ENCODE data around the gene MRRF. TPM values are rescaled to one million over a fixed set of nuclear protein-coding genes. Genes with fewer than 3 reads are reported as not detected.
A peak's percentile ranks its signal among the peaks of the same experiment; 100 is the strongest.

Gene MRRF
- total RNA-seq, 1 experiment from 2014 or later: 42.3 TPM

- peaks cover 5% of the 10 kb centered on the region; the same call in 1 of the 2 replicates for H3K36me3 Mint-ChIP-seq
- TF ChIP-seq, protein P1, sequence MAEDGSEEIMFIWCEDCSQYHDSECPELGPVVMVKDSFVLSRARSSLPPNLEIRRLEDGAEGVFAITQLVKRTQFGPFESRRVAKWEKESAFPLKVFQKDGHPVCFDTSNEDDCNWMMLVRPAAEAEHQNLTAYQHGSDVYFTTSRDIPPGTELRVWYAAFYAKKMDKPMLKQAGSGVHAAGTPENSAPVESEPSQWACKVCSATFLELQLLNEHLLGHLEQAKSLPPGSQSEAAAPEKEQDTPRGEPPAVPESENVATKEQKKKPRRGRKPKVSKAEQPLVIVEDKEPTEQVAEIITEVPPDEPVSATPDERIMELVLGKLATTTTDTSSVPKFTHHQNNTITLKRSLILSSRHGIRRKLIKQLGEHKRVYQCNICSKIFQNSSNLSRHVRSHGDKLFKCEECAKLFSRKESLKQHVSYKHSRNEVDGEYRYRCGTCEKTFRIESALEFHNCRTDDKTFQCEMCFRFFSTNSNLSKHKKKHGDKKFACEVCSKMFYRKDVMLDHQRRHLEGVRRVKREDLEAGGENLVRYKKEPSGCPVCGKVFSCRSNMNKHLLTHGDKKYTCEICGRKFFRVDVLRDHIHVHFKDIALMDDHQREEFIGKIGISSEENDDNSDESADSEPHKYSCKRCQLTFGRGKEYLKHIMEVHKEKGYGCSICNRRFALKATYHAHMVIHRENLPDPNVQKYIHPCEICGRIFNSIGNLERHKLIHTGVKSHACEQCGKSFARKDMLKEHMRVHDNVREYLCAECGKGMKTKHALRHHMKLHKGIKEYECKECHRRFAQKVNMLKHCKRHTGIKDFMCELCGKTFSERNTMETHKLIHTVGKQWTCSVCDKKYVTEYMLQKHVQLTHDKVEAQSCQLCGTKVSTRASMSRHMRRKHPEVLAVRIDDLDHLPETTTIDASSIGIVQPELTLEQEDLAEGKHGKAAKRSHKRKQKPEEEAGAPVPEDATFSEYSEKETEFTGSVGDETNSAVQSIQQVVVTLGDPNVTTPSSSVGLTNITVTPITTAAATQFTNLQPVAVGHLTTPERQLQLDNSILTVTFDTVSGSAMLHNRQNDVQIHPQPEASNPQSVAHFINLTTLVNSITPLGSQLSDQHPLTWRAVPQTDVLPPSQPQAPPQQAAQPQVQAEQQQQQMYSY (CRISPR knock-in tag; IDR thresholded peaks at IDR 0.05): peak; percentile 34; the same call in 1 of the 2 replicates
- TF ChIP-seq SOX15 (CRISPR knock-in tag; IDR thresholded peaks at IDR 0.05): no peak
- POLR2A ChIA-PET: interaction anchor here (1.0 kb wide), 1 partner anchor 102 kb away, joined by 3 read pairs; no protein-coding TSS in a partner anchor
- peak overlapping the region; percentile 68 for H3K4me3 Mint-ChIP-seq
- no peaks in the 10 kb centered on the region for H3K9me3 Mint-ChIP-seq
- peaks cover 65% of the 10 kb centered on the region for H3K27me3 Mint-ChIP-seq (ENCODE audit: low read depth)
- H3K4me1 Mint-ChIP-seq: peaks cover 29% of the 10 kb centered on the region
- peak; percentile 13 for ATAC-seq
- peak; percentile 57 for DNase-seq (ENCODE audit: low spot score)
- no peak overlapping the region for H3K27ac Mint-ChIP-seq
- CTCF ChIA-PET: interaction anchor here (1.3 to 2.2 kb wide), 6 partner anchors 38 to 130 kb away, joined by 3 to 10 read pairs (median 5); partner anchors contain the start of genes MRRF and RBM18
These were observed 37.7 kb upstream of the MRRF start for GRCh38 chr9:122226758-122227574.

GRCh38 chr9:122227575-122227900 is 37.1 kb upstream of the MRRF start:
- no peak for DNase-seq (ENCODE audit: low spot score)
- H3K27me3 Mint-ChIP-seq (ENCODE audit: low read depth): peaks cover 59% of the 10 kb centered on the region
- no peak for ATAC-seq
- TF ChIP-seq, protein P2, sequence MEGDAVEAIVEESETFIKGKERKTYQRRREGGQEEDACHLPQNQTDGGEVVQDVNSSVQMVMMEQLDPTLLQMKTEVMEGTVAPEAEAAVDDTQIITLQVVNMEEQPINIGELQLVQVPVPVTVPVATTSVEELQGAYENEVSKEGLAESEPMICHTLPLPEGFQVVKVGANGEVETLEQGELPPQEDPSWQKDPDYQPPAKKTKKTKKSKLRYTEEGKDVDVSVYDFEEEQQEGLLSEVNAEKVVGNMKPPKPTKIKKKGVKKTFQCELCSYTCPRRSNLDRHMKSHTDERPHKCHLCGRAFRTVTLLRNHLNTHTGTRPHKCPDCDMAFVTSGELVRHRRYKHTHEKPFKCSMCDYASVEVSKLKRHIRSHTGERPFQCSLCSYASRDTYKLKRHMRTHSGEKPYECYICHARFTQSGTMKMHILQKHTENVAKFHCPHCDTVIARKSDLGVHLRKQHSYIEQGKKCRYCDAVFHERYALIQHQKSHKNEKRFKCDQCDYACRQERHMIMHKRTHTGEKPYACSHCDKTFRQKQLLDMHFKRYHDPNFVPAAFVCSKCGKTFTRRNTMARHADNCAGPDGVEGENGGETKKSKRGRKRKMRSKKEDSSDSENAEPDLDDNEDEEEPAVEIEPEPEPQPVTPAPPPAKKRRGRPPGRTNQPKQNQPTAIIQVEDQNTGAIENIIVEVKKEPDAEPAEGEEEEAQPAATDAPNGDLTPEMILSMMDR (IDR thresholded peaks at IDR 0.05): no peak
- TF ChIP-seq, protein P1 (CRISPR knock-in tag; IDR thresholded peaks at IDR 0.05): no peak
- no peak for TF ChIP-seq ZNF671 (CRISPR knock-in tag; IDR thresholded peaks at IDR 0.05)
- TF ChIP-seq, protein P3, sequence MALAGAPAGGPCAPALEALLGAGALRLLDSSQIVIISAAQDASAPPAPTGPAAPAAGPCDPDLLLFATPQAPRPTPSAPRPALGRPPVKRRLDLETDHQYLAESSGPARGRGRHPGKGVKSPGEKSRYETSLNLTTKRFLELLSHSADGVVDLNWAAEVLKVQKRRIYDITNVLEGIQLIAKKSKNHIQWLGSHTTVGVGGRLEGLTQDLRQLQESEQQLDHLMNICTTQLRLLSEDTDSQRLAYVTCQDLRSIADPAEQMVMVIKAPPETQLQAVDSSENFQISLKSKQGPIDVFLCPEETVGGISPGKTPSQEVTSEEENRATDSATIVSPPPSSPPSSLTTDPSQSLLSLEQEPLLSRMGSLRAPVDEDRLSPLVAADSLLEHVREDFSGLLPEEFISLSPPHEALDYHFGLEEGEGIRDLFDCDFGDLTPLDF (CRISPR knock-in tag; IDR thresholded peaks at IDR 0.05): no peak
- TF ChIP-seq ZNF138 (CRISPR knock-in tag; conservative IDR thresholded peaks at IDR 0.05): no peak
- no peak for TF ChIP-seq OVOL2 (CRISPR knock-in tag; IDR thresholded peaks at IDR 0.05; ENCODE audit: borderline replicate concordance)
- no peak for TF ChIP-seq JUN (CRISPR knock-in tag; IDR thresholded peaks at IDR 0.05)
- no peak for TF ChIP-seq SMAD3 (CRISPR knock-in tag; IDR thresholded peaks at IDR 0.05; ENCODE audit: borderline replicate concordance)
- TF ChIP-seq NFE2L1 (CRISPR knock-in tag; IDR thresholded peaks at IDR 0.05): no peak
- no peak for TF ChIP-seq RORB (CRISPR knock-in tag; IDR thresholded peaks at IDR 0.05)
- no peak for TF ChIP-seq EMX1 (CRISPR knock-in tag; IDR thresholded peaks at IDR 0.05)
- TF ChIP-seq RELA (CRISPR knock-in tag; IDR thresholded peaks at IDR 0.05; ENCODE audit: borderline replicate concordance): no peak
- TF ChIP-seq GTF2I (CRISPR knock-in tag; conservative IDR thresholded peaks at IDR 0.05): no peak
- TF ChIP-seq FOXJ3 (CRISPR knock-in tag; IDR thresholded peaks at IDR 0.05; ENCODE audit: borderline replicate concordance): no peak
- no peak for TF ChIP-seq E2F5 (CRISPR knock-in tag; IDR thresholded peaks at IDR 0.05)
- TF ChIP-seq CREB1 (CRISPR knock-in tag; IDR thresholded peaks at IDR 0.05): no peak
- TF ChIP-seq ZNF317 (CRISPR knock-in tag; IDR thresholded peaks at IDR 0.05; ENCODE audit: borderline replicate concordance, low read depth): no peak
- no peak for TF ChIP-seq FOXK1 (CRISPR knock-in tag; IDR thresholded peaks at IDR 0.05)

More at GRCh38 chr9:122227575-122227900, 37.1 kb upstream of the MRRF start:
- CTCF ChIA-PET: no interaction called here
- no peak overlapping the region for H3K27ac Mint-ChIP-seq
- POLR2A ChIA-PET: no interaction called here
- no peaks in the 10 kb centered on the region for H3K9me3 Mint-ChIP-seq
- H3K36me3 Mint-ChIP-seq: peaks cover 5% of the 10 kb centered on the region; the same call in 1 of the 2 replicates
- peak overlapping the region; percentile 61 for H3K4me3 Mint-ChIP-seq
- peaks cover 23% of the 10 kb centered on the region for H3K4me1 Mint-ChIP-seq
